Measurements from ENCODE around the gene MYH4.

The MYH4 gene

DNA sequence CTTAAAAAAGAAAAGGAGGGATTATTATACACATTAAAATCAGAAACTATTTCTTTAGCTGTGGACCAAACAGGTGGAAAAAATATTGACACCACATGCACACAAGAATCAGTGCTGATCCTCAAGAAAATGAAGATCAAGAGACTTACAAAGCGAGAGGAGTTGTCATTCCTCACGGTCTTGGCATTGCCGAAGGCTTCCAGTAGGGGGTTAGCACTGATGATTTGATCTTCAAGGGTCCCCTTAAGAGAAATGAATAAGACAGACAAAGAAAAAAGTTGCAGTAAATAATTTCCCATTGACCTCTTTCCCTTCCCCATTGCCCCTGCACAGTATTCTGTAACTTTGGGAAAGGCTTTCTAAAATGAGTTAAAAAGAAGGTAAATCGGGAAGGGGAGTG lies 6.0 kb downstream of the MYH4 start:
- H2AFZ ChIP-seq (ENCODE audit: low read depth, low read length), result no peak overlapping the region
- H3K27ac ChIP-seq (ENCODE audit: low read length), result no peak overlapping the region
- H4K20me1 ChIP-seq (ENCODE audit: insufficient read depth, low read length), result no peaks in the 10 kb centered on the region
- no peaks in the 10 kb centered on the region for H3K4me1 ChIP-seq (ENCODE audit: low read length)
- H3K27me3 ChIP-seq (ENCODE audit: low read depth, low read length), result no peaks in the 10 kb centered on the region
- no peaks in the 10 kb centered on the region for H3K36me3 ChIP-seq (replicated peaks; ENCODE audit: low read depth, low read length)
- H3K4me3 ChIP-seq (ENCODE audit: low read length), result no peak overlapping the region
- H3K4me2 ChIP-seq (ENCODE audit: low read length), result no peak overlapping the region
- TF ChIP-seq, protein P1, sequence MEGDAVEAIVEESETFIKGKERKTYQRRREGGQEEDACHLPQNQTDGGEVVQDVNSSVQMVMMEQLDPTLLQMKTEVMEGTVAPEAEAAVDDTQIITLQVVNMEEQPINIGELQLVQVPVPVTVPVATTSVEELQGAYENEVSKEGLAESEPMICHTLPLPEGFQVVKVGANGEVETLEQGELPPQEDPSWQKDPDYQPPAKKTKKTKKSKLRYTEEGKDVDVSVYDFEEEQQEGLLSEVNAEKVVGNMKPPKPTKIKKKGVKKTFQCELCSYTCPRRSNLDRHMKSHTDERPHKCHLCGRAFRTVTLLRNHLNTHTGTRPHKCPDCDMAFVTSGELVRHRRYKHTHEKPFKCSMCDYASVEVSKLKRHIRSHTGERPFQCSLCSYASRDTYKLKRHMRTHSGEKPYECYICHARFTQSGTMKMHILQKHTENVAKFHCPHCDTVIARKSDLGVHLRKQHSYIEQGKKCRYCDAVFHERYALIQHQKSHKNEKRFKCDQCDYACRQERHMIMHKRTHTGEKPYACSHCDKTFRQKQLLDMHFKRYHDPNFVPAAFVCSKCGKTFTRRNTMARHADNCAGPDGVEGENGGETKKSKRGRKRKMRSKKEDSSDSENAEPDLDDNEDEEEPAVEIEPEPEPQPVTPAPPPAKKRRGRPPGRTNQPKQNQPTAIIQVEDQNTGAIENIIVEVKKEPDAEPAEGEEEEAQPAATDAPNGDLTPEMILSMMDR (IDR thresholded peaks at IDR 0.05; ENCODE audit: low read depth, low read length), result no peak
- TF ChIP-seq EZH2phosphoT487 (IDR thresholded peaks at IDR 0.05; ENCODE audit: low read depth), result no peak
- no peaks in the 10 kb centered on the region for H3K9me3 ChIP-seq (ENCODE audit: insufficient read depth, low read length)
- H3K79me2 ChIP-seq (ENCODE audit: low read length), result no peaks in the 10 kb centered on the region
- H3K9ac ChIP-seq (ENCODE audit: low read length), result no peak overlapping the region

DNA sequence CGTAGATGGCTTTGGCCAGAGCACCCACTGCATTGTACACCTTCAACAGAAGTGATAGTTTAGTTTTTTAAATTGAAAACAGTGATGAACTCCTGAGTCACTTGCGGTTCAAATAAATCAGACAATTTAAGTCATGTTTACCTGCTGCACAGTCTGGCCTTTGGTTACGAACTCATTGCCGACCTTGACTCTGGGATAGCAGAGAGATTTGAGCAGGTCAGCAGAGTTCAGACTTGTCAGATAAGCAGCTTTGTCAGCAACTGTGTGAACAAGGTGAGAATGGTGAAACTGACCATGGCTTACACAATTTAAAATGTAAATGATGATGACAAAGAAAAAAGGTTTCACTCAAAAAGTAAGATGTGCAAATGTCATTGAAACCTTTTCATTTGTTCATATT lies 9.3 kb downstream of the MYH4 start:
- TF ChIP-seq, protein P1 (IDR thresholded peaks at IDR 0.05; ENCODE audit: low read depth, low read length), result no peak
- TF ChIP-seq EZH2phosphoT487 (IDR thresholded peaks at IDR 0.05; ENCODE audit: low read depth), result no peak
- no peaks in the 10 kb centered on the region for H3K36me3 ChIP-seq (replicated peaks; ENCODE audit: low read depth, low read length)
- H3K27me3 ChIP-seq (ENCODE audit: low read depth, low read length), result no peaks in the 10 kb centered on the region
- H3K79me2 ChIP-seq (ENCODE audit: low read length), result no peaks in the 10 kb centered on the region
- no peak overlapping the region for H3K27ac ChIP-seq (ENCODE audit: low read length)
- H3K4me2 ChIP-seq (ENCODE audit: low read length), result no peak overlapping the region
- H3K4me3 ChIP-seq (ENCODE audit: low read length), result no peak overlapping the region
- H3K4me1 ChIP-seq (ENCODE audit: low read length), result no peaks in the 10 kb centered on the region
- no peak overlapping the region for H2AFZ ChIP-seq (ENCODE audit: low read depth, low read length)
- H3K9me3 ChIP-seq (ENCODE audit: insufficient read depth, low read length), result no peaks in the 10 kb centered on the region
- no peaks in the 10 kb centered on the region for H4K20me1 ChIP-seq (ENCODE audit: insufficient read depth, low read length)
- no peak overlapping the region for H3K9ac ChIP-seq (ENCODE audit: low read length)

DNA sequence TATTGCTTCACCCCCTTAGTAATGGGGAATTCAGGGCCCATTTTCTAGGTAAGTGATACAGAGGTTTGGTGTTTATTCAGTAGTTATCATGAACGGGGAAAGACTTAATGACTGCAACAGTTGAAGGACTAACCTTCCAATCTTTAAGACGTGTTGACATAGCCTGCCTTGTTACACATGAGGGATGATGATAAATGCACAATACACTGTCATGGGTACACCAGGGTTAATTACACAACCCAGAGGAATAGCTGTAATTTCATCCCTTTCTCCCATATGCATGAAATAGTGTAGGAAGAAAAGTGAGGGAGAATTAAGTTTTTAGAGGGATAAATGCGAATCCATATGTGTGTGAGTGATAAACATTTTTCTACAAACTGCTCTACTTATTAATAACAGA lies 10.7 kb downstream of the MYH4 start:
- Histone ChIP-seq H3K4me3 (ENCODE audit: low read length) (no peak overlapping the region), H3K36me3 (replicated peaks; ENCODE audit: low read depth, low read length) (no peaks in the 10 kb centered on the region), H2AFZ (ENCODE audit: low read depth, low read length) (no peak overlapping the region), H4K20me1 (ENCODE audit: insufficient read depth, low read length) (no peaks in the 10 kb centered on the region), H3K4me1 (ENCODE audit: low read length) (no peaks in the 10 kb centered on the region), H3K27me3 (ENCODE audit: low read depth, low read length) (no peaks in the 10 kb centered on the region), H3K79me2 (ENCODE audit: low read length) (no peaks in the 10 kb centered on the region), H3K9ac (ENCODE audit: low read length) (no peak overlapping the region), H3K9me3 (ENCODE audit: insufficient read depth, low read length) (no peaks in the 10 kb centered on the region), H3K27ac (ENCODE audit: low read length) (no peak overlapping the region), H3K4me2 (ENCODE audit: low read length) (no peak overlapping the region)
- TF ChIP-seq EZH2phosphoT487 (IDR thresholded peaks at IDR 0.05; ENCODE audit: low read depth), result no peak
- TF ChIP-seq, protein P1 (IDR thresholded peaks at IDR 0.05; ENCODE audit: low read depth, low read length), result no peak

DNA sequence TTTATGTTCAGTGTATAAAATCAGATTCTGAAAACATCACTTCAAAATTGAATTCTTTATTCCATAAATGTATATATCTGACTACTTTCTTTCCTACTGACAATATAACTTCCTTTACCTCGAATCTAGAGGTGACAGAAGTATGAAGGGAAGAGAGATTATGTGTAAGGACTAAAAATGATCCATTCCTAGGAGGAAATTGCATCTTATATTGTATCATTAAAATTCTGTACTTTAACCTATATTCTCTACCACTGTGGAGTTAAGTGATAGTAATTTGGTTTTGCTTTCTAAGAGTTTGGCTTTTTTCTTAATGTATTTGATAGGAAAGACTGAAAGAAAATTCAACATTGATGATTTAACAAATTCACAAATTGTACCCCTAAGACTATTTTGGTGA lies 11.4 kb downstream of the MYH4 start:
- H3K36me3 ChIP-seq (replicated peaks; ENCODE audit: low read depth, low read length), result no peaks in the 10 kb centered on the region
- H3K4me2 ChIP-seq (ENCODE audit: low read length), result no peak overlapping the region
- H4K20me1 ChIP-seq (ENCODE audit: insufficient read depth, low read length), result no peaks in the 10 kb centered on the region
- H3K4me3 ChIP-seq (ENCODE audit: low read length), result no peak overlapping the region
- H2AFZ ChIP-seq (ENCODE audit: low read depth, low read length), result no peak overlapping the region
- no peaks in the 10 kb centered on the region for H3K79me2 ChIP-seq (ENCODE audit: low read length)
- H3K27me3 ChIP-seq (ENCODE audit: low read depth, low read length), result no peaks in the 10 kb centered on the region
- no peak overlapping the region for H3K27ac ChIP-seq (ENCODE audit: low read length)
- H3K4me1 ChIP-seq (ENCODE audit: low read length), result no peaks in the 10 kb centered on the region
- no peaks in the 10 kb centered on the region for H3K9me3 ChIP-seq (ENCODE audit: insufficient read depth, low read length)
- H3K9ac ChIP-seq (ENCODE audit: low read length), result no peak overlapping the region
- no peak for TF ChIP-seq EZH2phosphoT487 (IDR thresholded peaks at IDR 0.05; ENCODE audit: low read depth)
- TF ChIP-seq, protein P1 (IDR thresholded peaks at IDR 0.05; ENCODE audit: low read depth, low read length), result no peak
